Lung microvascular endothelial cell (primary cell): ENCODE results near the gene TTC13. TPM values are rescaled to one million over a fixed set of nuclear protein-coding genes. Genes with fewer than 3 reads are reported as not detected.
A peak's percentile ranks its signal among the peaks of the same experiment; 100 is the strongest.

Experiments used
- DNase-seq, 2 donors: peaks; one replicate each; pipeline versions ENCODE4 v3.0.0 to v3.0.0-alpha.2; 2010; ENCODE audit warnings: low read depth in 2 of 2
- total RNA-seq: library from RNA; depleted of rRNA; stranded (reverse); fragments of >200 nt; gene quantifications from 2 replicates; pipeline ENCODE4 v1.2.1, GENCODE V29; 2014

Gene TTC13
- total RNA-seq, 1 donor from 2014 or later = 9.7 TPM

DNA sequence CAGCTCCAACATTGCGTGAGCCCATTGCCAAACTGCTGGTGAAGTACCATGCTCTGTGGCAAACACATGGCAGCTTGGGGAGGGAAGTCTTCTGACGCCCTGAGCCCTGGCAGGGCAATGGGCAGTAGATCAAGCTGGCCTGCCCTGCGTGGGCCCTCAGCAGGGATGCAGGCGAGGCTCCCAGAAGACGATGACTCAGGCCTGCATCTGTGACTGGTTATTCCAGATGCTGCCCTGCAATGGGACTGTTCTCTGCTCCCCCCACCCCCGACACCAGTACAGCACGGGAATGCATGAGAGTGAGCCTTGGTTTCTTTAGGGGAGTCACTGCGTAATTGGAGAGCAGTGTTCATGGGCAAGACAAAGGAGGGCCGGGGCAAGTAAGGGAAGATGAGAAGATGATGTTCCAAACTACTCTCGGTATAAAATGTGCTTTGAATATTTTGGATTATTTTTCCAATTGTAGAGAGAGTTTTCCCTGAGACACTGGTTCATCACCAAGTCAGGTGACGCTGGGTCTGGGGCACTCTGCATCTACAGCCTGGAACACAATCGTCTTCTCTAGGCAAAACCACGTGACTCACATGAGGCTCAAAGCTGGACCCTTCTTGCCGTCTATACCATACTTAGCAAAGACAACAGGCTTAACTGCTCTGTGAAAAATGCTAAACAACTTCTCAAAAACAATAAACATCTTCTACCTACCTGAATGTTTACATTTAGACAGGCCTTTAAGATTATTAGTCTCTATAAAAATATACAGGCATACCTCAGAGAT is 101.3 kb downstream of the TTC13 start:
- no peak for DNase-seq

DNA sequence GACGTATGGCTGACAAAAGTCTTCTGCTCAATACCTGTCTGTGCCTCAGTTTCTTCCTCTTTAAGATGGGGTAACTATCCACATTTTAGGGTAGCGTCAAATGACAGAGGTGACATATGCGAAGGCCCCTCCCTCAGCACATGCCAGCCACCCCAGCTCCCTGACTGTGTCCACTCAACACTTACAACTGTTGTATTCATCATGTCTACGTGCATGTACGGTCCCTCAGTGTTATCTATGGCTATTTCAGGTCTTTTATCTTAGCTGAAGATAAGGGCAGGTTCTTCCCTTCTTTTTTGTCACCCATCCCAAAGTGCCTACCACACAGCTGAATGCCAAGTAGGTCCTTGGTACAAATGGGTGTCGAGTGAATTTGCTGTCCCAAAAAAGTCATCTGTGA is 102.0 kb downstream of the TTC13 start:
- DNase-seq = no peak

DNA sequence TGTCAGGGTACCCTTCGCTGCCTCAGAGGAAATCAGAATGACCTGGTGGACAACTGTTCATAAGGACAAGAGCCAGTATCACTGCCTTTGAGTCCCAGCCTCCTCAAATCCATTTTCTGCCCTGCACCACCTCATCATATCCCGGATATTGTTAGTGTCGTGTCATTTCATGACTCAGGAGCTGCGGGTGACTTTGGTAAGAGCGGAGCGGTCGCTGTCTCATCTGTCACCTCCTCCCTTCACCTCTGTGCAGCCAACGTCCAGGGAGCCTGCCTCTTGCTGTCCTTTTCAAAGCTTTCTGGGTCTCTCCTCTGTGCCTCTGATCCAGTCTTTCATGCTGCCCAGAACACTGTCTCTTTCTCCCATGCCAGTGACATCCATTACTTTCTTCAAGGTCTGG is 103.3 kb downstream of the TTC13 start:
- no peak for DNase-seq

DNA sequence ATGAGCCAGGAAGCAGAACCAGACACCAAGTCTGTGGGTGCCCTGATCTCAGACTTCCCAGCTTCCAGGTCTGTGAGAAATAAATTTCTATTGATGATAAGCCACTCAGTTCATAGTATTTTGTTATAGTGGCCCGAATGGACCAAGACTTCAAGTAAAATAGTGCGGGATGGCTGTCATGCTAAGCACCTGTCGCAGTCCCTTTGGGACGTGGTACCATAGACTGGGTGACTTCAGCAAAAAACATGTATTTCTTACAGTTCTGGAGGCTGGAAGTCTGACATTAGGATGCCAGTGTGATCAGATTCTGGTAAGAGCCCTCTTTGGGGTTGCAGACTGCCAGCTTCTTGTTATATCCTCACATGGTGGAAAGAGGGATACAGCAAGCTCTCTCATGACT is 107.7 kb downstream of the TTC13 start:
- no peak for DNase-seq

DNA sequence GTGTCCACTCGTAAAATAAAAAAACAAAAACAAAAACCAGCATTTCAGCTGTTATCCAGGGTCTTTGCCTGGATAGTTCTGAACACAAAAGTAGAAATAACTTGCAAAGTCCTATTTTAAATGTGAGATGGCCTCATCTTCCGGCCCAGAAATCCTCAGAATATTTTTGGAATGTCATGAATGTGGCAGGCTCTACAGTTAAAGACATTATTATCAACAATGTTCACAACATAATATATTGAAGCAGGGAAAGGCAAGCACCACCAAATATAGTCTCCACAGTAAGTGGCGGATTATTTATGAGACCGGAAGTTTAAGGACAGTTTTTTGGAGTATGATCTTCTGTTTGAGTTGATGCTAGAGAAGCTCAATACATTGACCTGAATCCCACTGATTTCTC is 109.2 kb downstream of the TTC13 start:
- DNase-seq = peak in 1 of 2 donors; percentile 9

DNA sequence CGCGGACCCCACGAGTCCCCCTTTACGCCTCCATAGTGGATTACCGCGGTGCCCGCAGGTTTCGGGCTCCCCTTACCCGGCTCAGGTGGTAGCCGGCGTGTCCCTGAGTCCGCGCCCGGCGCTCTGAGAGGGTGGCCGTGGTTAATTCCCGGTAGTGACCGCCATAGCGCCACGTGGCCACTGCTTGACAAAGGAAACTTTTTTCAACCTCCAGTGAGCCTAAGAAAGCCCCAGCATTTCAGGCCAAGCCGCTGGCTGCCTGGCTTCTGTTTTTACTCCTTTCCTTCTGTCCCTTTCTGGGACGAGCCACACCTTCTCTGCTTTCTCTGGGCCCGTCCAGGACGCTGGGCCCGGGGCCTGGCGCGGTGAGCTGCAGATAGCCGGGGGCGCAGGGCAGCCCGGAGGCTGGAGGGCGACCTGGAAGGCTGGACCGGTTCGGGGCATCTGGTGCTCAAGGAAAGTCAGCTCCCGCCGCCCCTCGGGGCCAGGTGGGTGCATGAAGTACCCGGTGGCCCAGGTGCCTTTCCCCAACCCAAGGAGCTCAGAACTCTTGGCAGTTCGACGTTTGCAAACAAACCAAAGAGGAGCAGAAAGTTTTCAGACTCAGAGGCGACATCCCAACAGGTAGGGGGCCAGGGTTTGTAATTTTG is 109.8 kb downstream of the TTC13 start:
- peak; percentile 32 to 59 for DNase-seq

DNA sequence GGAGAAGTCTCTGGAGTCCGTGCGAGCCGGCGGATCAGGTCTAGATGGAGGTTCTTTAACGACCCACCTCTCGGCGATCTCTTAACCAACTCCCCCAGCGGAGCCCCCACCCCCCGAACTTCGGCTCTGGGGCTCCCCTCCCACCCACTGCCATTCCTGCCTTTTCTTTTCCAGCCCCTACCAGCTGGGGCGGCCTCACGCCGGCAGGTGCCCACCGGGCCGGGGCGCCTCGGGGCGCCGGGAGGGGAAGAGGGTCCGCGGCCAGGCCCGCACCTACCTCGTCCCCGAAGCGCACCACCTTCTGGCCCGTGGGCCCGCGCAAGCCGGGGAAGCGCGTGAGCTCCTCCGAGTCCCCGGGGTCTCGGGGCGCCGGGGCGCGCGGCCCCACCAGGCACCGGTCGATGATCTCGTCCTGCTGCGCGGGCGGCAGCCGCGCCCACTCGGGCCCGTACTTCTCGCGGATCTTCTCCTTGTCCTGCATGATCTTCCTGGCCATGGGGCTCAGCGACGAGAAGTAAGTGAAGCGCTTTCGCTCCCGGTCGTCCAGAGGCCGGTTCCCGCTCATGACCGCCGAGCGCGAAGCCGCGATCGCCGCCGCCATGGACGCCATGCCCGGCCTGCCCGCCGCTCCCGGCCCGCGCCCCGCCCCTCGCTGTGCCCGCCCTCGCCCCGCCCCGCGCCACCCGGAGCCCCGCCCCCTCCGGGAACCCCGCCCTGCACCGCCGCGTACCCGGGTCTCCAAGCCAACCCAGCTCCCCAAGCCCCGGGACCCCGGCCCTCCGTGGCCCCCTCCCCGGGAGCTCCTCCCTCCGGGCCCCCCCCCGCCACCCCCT is 110.5 kb downstream of the TTC13 start, which contains the start of gene C1orf198:
Gene C1orf198, minus strand, starts transcription at position 619 of the 833 bp plus-strand sequence. Its CDS starts 9 bp downstream, at position 610.
- DNase-seq = peak; percentile 45 to 69

DNA sequence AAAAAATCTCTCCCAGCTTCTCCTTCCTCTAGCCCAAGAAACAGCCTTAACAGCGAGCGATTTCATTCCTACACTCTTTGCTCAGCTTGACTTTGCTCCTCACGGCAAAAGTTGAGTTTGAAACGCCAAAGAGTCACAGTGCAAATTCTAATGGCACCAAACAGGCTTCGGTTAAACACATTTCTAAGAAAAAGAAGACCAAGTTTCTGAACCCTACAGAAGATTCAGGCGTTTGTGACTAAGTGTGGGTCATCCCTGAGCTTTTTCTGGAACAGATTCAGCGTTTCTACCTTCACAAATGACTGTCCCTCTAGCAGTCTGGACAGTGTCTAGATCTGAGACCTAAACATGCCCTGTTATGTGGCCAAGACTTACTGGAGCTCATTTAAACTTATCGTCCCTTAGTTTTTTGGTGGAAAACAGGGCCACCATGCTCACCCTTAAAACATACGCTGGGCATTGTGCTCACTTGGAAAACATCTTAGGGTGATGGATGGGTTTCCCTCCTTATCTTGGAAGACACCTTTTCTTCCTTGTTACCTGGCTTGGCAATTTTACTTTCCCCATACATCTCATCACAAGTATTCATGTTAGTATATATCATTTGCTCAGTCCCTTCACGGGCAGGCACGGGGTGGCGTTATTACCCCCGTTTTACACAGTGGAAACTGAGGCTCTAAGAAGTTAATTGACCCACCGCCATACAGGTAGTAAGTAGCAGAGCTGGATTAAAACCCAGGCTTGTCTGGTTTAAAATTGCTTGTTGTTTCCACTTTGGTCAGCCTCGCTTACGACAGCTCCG is 111.4 kb downstream of the TTC13 start:
- DNase-seq = peak; percentile 21 to 41

DNA sequence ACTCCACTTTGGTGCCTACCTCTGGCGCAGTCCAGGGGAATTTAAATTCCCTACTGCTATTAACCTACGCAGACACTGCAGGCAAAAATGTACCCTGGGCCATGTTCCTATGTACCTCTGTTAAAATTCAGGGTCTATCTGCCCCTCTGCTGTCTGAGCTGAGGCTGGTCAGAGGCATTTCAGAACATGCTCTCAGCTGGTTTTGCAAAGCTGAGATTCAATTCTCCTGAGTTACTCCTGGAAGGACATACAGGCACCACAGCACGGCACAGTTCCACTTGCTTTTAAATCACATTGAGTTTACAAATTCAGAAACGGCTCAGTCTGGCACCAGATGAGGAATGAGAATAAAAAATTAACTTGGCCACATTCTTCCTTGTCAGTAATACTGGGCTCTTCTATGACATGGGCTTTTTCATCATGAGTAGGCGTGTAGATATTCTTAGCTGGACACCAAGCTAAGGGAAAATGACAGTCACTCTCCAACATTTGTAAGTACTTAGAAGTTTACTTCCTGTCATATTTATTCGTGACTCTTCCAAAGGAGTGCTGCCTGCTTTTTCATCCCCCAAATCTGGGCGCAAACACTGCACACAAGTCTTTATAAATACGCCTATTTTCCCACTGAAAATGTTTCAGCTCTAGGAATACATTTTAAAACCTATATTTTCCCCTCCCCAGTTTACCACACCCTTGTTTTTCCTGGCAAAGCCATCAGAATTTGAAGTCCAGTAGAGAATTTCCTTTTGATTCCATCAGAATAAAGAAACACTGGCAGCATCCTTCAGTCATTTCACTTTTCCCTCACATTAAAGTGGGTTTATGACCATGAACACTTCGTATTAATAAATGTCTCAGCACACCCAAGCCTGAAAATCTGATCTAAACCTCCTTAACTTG is 112.2 kb downstream of the TTC13 start:
- peak; percentile 20 to 33 for DNase-seq

DNA sequence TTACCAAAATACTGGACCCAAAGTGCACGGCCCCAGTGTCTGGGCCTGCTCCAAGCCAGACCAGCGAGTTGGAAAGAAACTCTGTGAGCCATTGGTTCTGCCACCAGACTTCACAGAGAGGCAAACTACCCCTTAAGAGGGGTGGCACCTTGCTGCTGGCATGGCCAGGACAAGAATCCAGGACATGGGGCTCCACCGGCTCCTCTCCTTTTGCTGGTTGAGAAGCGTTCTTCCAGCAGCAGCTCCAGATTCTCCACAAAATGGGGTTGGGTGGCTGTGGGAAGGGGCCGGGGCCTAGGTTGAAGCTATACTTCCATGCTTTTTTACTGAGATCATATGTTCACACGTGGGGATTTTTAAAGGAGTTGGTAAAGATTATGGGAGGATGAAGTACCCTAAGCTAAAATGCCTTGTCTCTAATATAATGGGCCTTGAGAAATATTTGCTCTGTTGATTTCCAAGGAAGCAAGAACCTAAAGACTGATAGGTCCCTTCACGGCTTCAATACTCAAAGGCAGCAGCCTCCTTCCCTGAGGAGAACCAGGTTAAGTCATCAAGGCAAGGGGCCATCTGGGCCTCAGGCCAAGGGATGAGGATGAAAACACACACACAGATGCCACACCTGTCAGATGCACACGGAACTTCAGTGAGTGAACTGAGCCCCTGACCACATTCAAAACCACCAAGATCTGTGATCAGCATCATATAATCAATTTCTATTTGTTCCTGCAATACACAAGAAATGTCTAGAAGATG is 113.4 kb downstream of the TTC13 start:
- no peak for DNase-seq

DNA sequence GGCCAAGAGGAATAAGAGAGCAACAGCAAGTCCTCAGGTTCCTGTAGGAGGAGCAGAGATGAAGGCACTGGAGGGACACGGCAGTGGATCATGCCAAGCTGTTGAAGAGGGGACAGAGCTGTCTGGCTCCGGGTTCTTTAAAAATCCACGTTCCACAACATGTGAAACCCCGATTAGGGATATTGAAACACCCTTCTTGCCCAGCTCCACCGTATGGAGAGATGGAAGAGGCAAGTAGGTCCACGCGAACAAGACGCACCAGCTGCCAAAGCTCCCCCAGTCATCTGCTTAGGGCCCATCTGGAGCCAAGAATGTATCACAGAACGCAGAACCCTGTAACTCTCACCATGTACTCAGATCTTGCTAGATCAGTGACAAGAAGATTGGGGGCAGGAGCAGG is 114.2 kb downstream of the TTC13 start:
- no peak for DNase-seq

DNA sequence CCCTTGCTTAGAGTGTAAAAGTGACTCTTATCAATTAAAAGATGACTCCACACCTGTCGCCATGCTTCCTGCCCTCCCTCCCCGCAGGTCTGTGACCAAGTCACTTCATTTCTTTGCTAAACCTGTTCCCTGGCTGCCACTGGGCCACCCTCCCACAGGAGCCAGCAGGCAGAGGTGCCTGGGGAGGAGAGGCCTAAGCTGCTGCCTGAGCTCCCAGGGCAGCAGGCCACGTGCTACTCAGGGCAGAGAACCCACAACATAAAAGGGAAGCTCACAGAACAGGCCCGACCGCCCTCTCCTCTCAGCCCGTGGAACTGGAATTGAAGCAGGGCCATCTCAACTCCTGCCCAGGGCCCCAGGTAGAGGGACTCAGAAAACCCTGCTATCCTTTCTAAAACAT is 115.2 kb downstream of the TTC13 start:
- no peak for DNase-seq

DNA sequence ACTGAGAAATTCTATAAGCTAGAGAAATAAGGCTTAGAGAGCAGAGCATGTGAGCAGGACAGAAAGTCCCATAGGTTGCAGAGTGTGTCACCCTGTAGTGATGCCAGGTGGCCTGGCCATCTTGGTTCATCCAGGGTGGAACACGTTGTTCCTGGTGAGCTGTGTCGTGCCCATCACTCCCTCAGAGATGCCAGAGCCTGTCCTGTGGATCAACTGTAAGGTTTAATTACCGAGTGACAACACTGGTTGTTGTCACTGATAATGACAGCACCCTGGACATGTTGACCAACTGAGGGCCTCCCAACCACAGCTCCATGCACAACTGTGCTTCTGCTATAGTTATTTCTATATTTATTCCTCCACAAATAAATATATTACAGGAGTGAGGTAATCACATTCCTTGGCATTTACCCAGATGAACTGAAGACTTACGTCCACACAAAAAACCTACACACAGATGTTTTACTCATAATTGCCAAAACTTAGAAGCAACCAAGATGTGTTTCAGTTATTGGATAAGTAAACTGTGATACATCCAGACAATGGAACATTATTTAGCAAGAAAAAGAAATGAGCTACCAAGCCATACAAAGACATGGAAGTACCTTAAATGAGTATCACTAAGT is 116.6 kb downstream of the TTC13 start:
- DNase-seq = peak in 1 of 2 donors; percentile 36

DNA sequence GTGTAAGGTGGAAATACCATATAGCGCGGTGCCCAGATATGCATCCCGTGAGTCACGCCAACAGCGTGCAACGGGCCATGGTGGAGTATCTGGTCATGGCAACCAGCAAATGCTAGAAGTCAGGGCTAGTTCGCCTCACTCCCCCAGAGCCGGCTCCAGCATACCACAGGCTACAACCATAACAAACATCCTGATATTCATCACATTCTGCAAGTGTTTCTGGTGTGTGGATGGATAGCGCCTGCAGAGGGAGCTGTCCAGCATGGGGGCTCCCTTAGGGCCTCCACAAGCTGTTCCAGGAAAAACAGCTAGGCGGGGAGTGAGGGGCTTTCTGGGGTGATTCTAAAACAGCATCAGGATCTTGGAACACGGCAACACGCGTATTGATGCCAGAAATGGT is 117.2 kb downstream of the TTC13 start:
- DNase-seq = no peak

DNA sequence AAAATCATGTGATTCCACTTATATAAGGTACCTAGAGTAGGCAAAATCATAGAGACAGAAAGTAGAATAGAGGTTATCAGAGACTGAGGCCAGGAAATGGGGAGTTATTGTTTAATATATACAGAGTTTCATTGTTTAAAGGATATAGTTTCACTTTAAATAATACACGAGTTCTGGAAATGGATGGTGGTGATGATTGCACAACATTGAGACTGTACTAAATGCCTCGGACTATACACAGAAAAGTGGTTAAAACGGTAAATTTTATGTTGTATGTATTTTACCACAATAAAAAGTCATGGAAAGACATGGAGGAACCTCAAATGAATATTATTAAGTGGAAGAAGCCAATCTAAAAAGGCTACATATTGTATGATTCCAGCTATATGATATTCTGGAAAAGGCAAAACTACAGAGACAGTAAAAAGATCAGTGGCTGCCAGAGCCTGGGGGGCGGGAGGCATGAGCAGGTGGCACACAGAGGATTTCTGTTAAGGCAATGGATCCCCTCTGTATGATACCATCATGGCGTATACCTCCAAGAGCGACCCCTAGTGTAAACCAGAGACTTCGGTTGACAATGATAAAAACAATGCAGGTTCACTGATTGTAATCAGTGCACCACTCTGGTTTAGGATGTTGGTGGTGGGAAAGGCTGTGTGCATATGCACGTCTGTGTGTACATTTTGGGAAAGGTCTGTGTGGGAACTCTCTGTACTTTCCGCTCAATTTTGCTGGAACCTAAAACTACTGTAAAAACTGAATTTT is 117.9 kb downstream of the TTC13 start:
- no peak for DNase-seq

DNA sequence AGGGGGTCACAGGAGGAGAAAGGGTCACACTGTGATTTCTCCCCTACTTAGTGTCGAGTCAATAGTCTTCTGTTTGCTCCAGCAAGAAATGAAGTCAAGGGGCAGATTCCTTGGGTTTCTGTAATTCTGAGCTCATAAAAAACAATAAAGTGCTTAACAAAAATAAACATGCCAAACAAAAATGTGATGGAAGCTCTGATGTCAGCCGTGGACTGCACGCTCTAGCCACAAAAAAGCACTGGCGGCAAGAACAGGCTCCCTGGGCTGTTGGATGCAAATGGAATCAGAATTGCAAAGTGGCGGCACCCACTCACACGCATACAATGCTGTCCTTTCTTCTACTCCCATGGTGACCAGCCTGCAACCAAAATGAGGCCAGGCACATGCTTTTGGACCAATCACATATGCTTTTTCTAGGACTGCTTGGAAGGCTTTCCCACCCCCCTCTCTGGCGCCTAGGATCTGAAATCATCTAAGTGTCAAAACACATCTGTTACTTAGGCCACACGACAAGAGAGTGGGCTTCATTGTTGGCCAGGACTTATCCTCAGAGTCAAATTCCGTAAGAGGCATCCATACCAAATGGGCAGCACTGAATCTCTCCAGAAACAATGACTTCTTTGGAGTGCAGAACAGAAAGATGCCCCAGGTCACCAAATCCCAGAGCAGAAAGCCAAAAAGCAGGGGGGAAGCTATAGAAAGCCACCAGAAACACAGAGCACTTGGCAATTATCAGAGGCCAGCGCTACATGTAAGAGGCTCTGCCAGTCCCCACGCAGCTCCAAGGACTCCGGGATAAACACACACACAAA is 119.5 kb downstream of the TTC13 start:
- DNase-seq = no peak

DNA sequence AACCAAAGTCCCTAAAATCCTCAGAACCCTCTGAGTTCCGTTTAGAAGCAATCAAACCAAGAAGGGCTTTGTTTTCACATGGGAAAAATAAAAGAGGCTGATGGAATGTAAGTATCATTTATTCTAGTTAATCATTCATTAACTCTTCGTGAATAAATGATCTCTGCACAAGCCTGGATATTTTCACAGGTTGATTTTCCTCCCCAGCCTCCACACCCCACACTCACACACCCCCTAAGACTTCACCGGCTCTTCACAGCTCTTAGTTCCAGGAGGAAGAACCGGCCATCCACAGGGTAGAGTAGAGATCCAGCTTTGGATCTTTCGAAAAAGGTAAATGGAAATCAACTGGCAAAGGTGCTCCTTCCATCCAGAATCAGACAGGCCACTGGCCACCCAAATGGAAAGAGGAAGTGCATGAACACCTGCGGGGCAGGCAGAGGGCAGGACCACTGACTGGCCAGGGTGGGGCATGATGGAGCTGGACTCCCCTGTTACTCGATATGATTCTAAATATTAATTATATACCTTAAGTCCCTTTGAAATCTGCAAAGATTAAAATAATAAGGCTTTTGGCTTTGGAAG is 120.3 kb downstream of the TTC13 start:
- no peak for DNase-seq
